ENCODE measurements around the gene EIF4G3. TPM values are rescaled to one million over a fixed set of nuclear protein-coding genes. Genes with fewer than 3 reads are reported as not detected.

EIF4G3 gene
- total and polyA plus RNA-seq, 9 of the 15 experiments (the other 6 are each of a cell fraction or from before 2014, with no cell fraction given): 6.7 to 40.5 (median 32.1) TPM

- TF ChIP-seq E2F4 (CRISPR knock-in tag; IDR thresholded peaks at IDR 0.05; ENCODE audit: low read depth): no peak
- peak; percentile 40 for TF ChIP-seq DACH1 (IDR thresholded peaks at IDR 0.05; ENCODE audit: partially characterized antibody)
- peak; percentile 55; the same call in 1 of the 2 replicates for TF ChIP-seq RAD51 (IDR thresholded peaks at IDR 0.05; ENCODE audit: borderline replicate concordance, low read depth)
- no peak for TF ChIP-seq ZNF76 (CRISPR knock-in tag; IDR thresholded peaks at IDR 0.05; ENCODE audit: borderline replicate concordance)
- TF ChIP-seq NR0B1 (IDR thresholded peaks at IDR 0.05; ENCODE audit: partially characterized antibody): no peak
- peak; percentile 87 for TF ChIP-seq NFIC (IDR thresholded peaks at IDR 0.05)
Measured at GRCh38 chr1:20840731-20841130, 336.0 kb downstream of the EIF4G3 start (continued).

- Histone ChIP-seq H3K4me2 (ENCODE audit: insufficient read depth, low read length) (no peak overlapping the region), H3K9me3 (replicated peaks; ENCODE audit: control insufficient read depth, insufficient read depth, low read depth, low read length) (no peaks in the 10 kb centered on the region), H3K9ac (ENCODE audit: insufficient read depth in 1 of 2, low read depth in 2 of 2, low read length in 2 of 2) (no peak overlapping the region), H3K79me2 (ENCODE audit: control insufficient read depth, insufficient read depth, low read length) (no peaks in the 10 kb centered on the region), H3K27me3 (ENCODE audit: control insufficient read depth in 2 of 2, insufficient read depth in 2 of 2, low read length in 2 of 2) (no peaks in the 10 kb centered on the region), H3K9me1 (ENCODE audit: control insufficient read depth, insufficient read depth, low read length) (no peaks in the 10 kb centered on the region), H3K4me3 (no peak overlapping the region), H3K36me3 (ENCODE audit: control insufficient read depth, insufficient read depth, low read length) (peaks cover 6% of the 10 kb centered on the region; the same call in 1 of the 3 replicates), H2AFZ (ENCODE audit: low read depth, low read length) (no peak overlapping the region), H3K27ac (ENCODE audit: extremely low read depth, low read depth, low read length) (no peak overlapping the region), H4K20me1 (replicated peaks; ENCODE audit: control insufficient read depth, insufficient read depth, low read length) (no peaks in the 10 kb centered on the region), H3K4me1 (replicated peaks in 1 of 2; ENCODE audit: control insufficient read depth in 2 of 2, insufficient read depth in 2 of 2, low read length in 2 of 2) (no peaks in the 10 kb centered on the region; a peak in 1 of 5 replicates)
- ChIA-PET POLR2A (interaction anchor here (0.6 to 1.6 kb wide), 6 partner anchors 8 to 781 kb away, joined by 3 to 5 read pairs (median 4); no protein-coding TSS in a partner anchor), CTCF (ENCODE audit: low intra/inter-chr PET ratio) (no interaction called here)
- in situ Hi-C loops (cut with MboI) (no loop called here), intact Hi-C loops (cut with micrococcal nuclease) (no loop called here)
- FAIRE-seq (no peak), ATAC-seq (peak; percentile 46; the same call in 1 of the 3 replicates), DNase-seq (ENCODE audit: extremely low read depth in 1 of 4, low spot score in 3 of 4) (no peak)
- WGBS (ENCODE audit: insufficient coverage, low coverage, missing lambda C conversion rate): 71% methylated on average over 4 of the region's 4 CpGs
- BruUV-seq (replicated peaks): no TSS peak
- no peak for TF ChIP-seq ZNF512 (tag; IDR thresholded peaks at IDR 0.05)
- no peak for TF ChIP-seq TFAP4 (CRISPR knock-in tag; IDR thresholded peaks at IDR 0.05; ENCODE audit: borderline replicate concordance)
- no peak for TF ChIP-seq HLTF (IDR thresholded peaks at IDR 0.05)
- TF ChIP-seq CEBPB (tag; IDR thresholded peaks at IDR 0.05): peak; percentile 53
- TF ChIP-seq CEBPG (CRISPR knock-in tag; IDR thresholded peaks at IDR 0.05): no peak
- TF ChIP-seq CEBPG (tag; conservative IDR thresholded peaks at IDR 0.05 in 1 of 2, IDR thresholded peaks at IDR 0.05 in 1 of 2): peak; percentile 41 to 54; a peak in 3 of 4 replicates
- no peak for TF ChIP-seq ZBTB49 (CRISPR knock-in tag; IDR thresholded peaks at IDR 0.05; ENCODE audit: borderline replicate concordance)
Measured at GRCh38 chr1:20837554-20838192, 339.0 kb downstream of the EIF4G3 start.

Measured in K562 (cell line).